MCF 10A (cell line): ENCODE data around the gene CPO. TPM values are rescaled to one million over a fixed set of nuclear protein-coding genes. Genes with fewer than 3 reads are reported as not detected.

ENCODE experiments used
- BruUV-seq: library from RNA; stranded (reverse); fragments of 400-500 nt; replicated peaks from 2 replicates; lab custom pipeline; 2021; lab: Mats Ljungman, UMichigan
- CTCF ChIA-PET: fragments of 300-600 bp; sonication (Branson Sonifier 250); formaldehyde crosslinking; extraction: SDS; loops from one replicate; lab custom pipeline; 2021; ENCODE audit warnings: antibody characterized with exemption, inconsistent platforms; lab: Yijun Ruan, JAX
- POLR2A ChIA-PET: fragments of 300-600, 350-650 bp; sonication (Branson Sonifier 250); formaldehyde crosslinking; extraction: SDS; loops from one replicate; lab custom pipeline; 2020; ENCODE audit warnings: antibody characterized with exemption, inconsistent platforms; lab: Yijun Ruan, JAX
- DNase-seq: peaks from one replicate; pipeline ENCODE4 v3.0.0-alpha.2; 2018; ENCODE audit not compliant: unreplicated experiment
- H3K27ac Mint-ChIP-seq: one replicate; pipeline ENCODE4 v1.8.0; 2022; ENCODE audit warnings: mild to moderate bottlenecking, low read depth, mixed read lengths; ENCODE audit not compliant: unreplicated experiment
- H3K27me3 Mint-ChIP-seq: one replicate; pipeline ENCODE4 v1.8.0; 2022; ENCODE audit warnings: mixed read lengths; ENCODE audit not compliant: insufficient read depth, unreplicated experiment
- H3K36me3 Mint-ChIP-seq: one replicate; pipeline ENCODE4 v1.8.0; 2022; ENCODE audit warnings: mild to moderate bottlenecking, moderate library complexity, mixed read lengths; ENCODE audit not compliant: insufficient read depth, unreplicated experiment
- H3K4me1 Mint-ChIP-seq: one replicate; pipeline ENCODE4 v1.8.0; 2022; ENCODE audit warnings: mixed read lengths; ENCODE audit not compliant: insufficient read depth, unreplicated experiment
- H3K4me3 Mint-ChIP-seq: one replicate; pipeline ENCODE4 v1.8.0; 2022; ENCODE audit warnings: mild to moderate bottlenecking, moderate library complexity, mixed read lengths; ENCODE audit not compliant: unreplicated experiment
- H3K9me3 Mint-ChIP-seq: one replicate; pipeline ENCODE4 v1.8.0; 2022; ENCODE audit warnings: mixed read lengths; ENCODE audit not compliant: unreplicated experiment
- intact Hi-C: fragments of 100-400 bp; cut with micrococcal nuclease; formaldehyde crosslinking; loops from 2 replicates; pipeline ENCODE4 v1.14.1; 2022
- total RNA-seq: library from RNA; stranded (reverse); gene quantifications from 2 replicates; pipeline ENCODE4 v1.2.3, GENCODE V29; 2022
- TF ChIP-seq, protein P1 (sequence below): fragments of 200-600 bp; IDR thresholded peaks from one replicate; pipeline ENCODE4 v1.8.0; 2022; ENCODE audit warnings: antibody characterized with exemption, mild to moderate bottlenecking; ENCODE audit not compliant: unreplicated experiment

The CPO gene
- total RNA-seq, 1 experiment from 2014 or later = not detected

DNA sequence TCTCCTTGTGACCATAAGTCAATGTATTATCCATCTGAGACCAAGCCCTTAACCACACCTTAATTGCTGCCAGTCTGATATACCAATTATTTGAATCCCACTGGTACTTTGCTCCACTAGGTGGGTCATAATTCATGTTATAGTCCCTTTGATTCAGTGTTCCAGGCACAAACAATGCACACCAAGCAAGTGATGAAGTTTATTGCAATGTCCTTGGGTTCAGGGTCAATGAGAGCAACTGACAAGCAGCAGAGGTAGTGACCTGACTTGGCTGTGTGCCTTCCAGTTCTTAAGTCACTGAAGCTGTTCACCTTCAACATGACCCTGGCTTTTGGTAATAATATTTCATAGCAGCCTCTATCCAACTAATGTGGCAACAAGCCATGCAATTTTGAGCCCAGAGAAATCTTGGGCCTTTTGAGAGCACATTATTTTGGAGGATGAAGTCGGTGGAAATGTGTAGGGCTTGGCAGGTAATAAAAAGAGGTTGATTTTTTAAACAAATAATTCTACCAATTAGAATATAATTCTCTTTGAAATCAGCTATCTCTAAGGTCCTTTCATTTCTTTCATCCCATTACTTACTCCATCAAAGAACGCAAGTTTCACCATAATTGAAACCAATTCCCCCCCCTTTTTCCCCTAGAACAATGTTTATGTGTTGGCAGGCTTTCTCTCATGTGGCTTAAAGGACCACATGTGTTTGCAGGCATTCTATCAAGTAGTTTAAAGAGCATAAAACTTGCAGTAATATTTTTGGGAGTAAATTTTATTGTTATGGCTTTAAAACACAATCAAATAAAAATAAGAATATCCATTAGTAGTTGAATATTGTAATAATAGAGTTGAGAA, 3.1 kb upstream of the CPO start:
- H3K27ac Mint-ChIP-seq = no peak overlapping the region
- no peak overlapping the region for H3K4me3 Mint-ChIP-seq
- POLR2A ChIA-PET = no interaction called here
- TF ChIP-seq, protein P1, sequence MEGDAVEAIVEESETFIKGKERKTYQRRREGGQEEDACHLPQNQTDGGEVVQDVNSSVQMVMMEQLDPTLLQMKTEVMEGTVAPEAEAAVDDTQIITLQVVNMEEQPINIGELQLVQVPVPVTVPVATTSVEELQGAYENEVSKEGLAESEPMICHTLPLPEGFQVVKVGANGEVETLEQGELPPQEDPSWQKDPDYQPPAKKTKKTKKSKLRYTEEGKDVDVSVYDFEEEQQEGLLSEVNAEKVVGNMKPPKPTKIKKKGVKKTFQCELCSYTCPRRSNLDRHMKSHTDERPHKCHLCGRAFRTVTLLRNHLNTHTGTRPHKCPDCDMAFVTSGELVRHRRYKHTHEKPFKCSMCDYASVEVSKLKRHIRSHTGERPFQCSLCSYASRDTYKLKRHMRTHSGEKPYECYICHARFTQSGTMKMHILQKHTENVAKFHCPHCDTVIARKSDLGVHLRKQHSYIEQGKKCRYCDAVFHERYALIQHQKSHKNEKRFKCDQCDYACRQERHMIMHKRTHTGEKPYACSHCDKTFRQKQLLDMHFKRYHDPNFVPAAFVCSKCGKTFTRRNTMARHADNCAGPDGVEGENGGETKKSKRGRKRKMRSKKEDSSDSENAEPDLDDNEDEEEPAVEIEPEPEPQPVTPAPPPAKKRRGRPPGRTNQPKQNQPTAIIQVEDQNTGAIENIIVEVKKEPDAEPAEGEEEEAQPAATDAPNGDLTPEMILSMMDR = no peak
- no peaks in the 10 kb centered on the region for H3K36me3 Mint-ChIP-seq
- no peaks in the 10 kb centered on the region for H3K27me3 Mint-ChIP-seq
- H3K9me3 Mint-ChIP-seq = no peaks in the 10 kb centered on the region
- no TSS peak for BruUV-seq
- intact Hi-C loops = no loop called here
- DNase-seq = no peak
- no peaks in the 10 kb centered on the region for H3K4me1 Mint-ChIP-seq
- CTCF ChIA-PET = interaction anchor here (1.7 kb wide), 1 partner anchor 111 kb away, joined by 4 read pairs; no protein-coding TSS in a partner anchor

DNA sequence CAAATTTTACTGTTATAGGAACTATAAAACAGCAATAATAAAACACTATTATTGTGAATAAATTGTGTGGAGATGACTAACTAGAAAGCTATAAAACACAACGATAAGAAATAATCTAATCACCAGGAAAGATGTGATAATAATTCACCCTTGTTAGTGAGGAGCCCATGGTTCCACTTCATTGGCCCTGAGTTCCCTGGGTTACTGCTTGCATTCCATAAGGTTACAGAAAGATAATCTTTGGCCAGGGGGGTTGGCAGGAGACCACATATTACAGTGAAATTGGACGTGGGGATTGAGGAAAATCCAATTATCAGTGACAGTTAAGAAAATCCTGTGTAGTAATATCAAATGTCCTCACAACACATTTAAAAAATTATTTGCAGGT, 2.5 kb upstream of the CPO start:
- TF ChIP-seq, protein P1 = no peak
- CTCF ChIA-PET = no interaction called here
- no TSS peak for BruUV-seq
- no peaks in the 10 kb centered on the region for H3K9me3 Mint-ChIP-seq
- intact Hi-C loops = no loop called here
- H3K4me1 Mint-ChIP-seq = no peaks in the 10 kb centered on the region
- H3K27ac Mint-ChIP-seq = no peak overlapping the region
- no peaks in the 10 kb centered on the region for H3K36me3 Mint-ChIP-seq
- POLR2A ChIA-PET = no interaction called here
- no peaks in the 10 kb centered on the region for H3K27me3 Mint-ChIP-seq
- no peak overlapping the region for H3K4me3 Mint-ChIP-seq
- no peak for DNase-seq

DNA sequence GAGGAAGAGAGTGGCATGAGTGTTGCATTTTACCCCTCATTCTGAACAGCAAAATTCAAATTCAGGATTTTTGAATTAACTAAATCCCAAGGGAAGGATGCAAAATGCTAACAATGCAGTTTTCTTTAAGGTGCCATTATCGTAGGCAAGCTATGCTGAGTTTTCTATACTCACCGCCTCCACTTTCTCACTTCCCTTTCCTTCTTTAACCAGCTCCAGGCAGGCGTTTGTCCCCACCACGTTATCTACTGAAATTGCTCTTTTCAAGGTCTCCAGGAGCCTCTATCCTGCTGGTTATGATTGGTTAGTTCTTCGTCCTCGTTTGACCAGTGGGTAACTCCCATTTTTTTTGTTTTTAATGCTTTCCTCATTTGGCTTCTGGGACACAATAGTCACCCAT, 1.8 kb upstream of the CPO start:
- TF ChIP-seq, protein P1 = no peak
- no peaks in the 10 kb centered on the region for H3K4me1 Mint-ChIP-seq
- ChIA-PET POLR2A (no interaction called here), CTCF (no interaction called here)
- H3K36me3 Mint-ChIP-seq = no peaks in the 10 kb centered on the region
- no peak for DNase-seq
- no TSS peak for BruUV-seq
- intact Hi-C loops = no loop called here
- no peaks in the 10 kb centered on the region for H3K27me3 Mint-ChIP-seq
- H3K4me3 Mint-ChIP-seq = no peak overlapping the region
- H3K9me3 Mint-ChIP-seq = no peaks in the 10 kb centered on the region
- no peak overlapping the region for H3K27ac Mint-ChIP-seq

DNA sequence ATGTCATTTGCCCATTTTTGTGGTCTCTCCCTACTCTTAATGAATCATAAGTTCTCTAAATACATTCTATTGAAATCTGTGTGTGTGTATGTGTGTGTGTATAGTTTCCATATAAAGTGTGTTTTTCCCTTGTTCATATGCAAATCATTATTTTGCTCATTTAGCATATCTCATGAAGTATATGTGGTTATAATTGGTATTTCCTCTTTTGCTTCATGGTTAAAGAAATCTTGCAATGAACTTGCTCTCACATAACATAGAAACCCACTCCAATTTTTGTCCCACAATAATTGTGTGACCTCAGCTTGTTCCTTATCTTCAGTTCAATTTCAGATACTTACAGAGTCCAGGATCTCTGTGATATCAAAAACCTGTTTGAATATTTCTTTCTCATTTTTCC, 1.2 kb downstream of the CPO start:
- TF ChIP-seq, protein P1 = no peak
- POLR2A ChIA-PET = no interaction called here
- Mint-ChIP-seq H3K4me1 (no peaks in the 10 kb centered on the region), H3K36me3 (no peaks in the 10 kb centered on the region), H3K4me3 (no peak overlapping the region), H3K9me3 (no peaks in the 10 kb centered on the region), H3K27me3 (no peaks in the 10 kb centered on the region), H3K27ac (no peak overlapping the region)
- no peak for DNase-seq
- intact Hi-C loops = no loop called here
- CTCF ChIA-PET = no interaction called here
- BruUV-seq = no TSS peak
